Lower leg skin (tissue), 4 donors: ENCODE data around the gene UACA. TPM values are rescaled to one million over a fixed set of nuclear protein-coding genes. Genes with fewer than 3 reads are reported as not detected.

ENCODE experiments used
- DNase-seq, 2 donors: peaks; one replicate each; pipeline ENCODE4 v3.0.0-alpha.2; 2019; ENCODE audit warnings: low spot score in 2 of 2
- H3K4me3 ChIP-seq: fragments of 200-600 bp; sonication (generic); 2 replicates; pipeline ENCODE4 v1.5.1; 2017; ENCODE audit warnings: mild to moderate bottlenecking, low read depth; ENCODE audit not compliant: poor library complexity, severe bottlenecking
- CTCF ChIP-seq, 3 donors: fragments of 450-650 bp; IDR thresholded peaks; one replicate each; pipeline ENCODE4 v1.5.1; 2016; ENCODE audit warnings: antibody characterized with exemption in 3 of 3, mild to moderate bottlenecking in 3 of 3, moderate library complexity in 2 of 3
- POLR2A ChIP-seq, 2 donors: fragments of 450-650 bp; IDR thresholded peaks; one replicate each; pipeline ENCODE4 v1.6.1; 2016 to 2017; ENCODE audit warnings: antibody characterized with exemption in 2 of 2, mild to moderate bottlenecking in 1 of 2, moderate library complexity in 1 of 2
- WGBS, 2 donors: methylation state at CpG; one replicate each; pipeline ENCODE4 v1.1.5; 2018; 5-methylcytosine and 5-hydroxymethylcytosine counted together
- intact Hi-C: fragments of 100-400 bp; cut with DNase I; formaldehyde crosslinking; loops from one replicate; pipeline ENCODE4 v1.15.0; 2023; ENCODE audit warnings: low total_unique reads
- total RNA-seq, 4 donors: library from RNA; depleted of rRNA; stranded (reverse); fragments of >200 nt; gene quantifications; one replicate each; pipeline ENCODE4 v1.1.0, GENCODE V29; 2016

UACA gene
- total RNA-seq, 4 donors from 2014 or later = 37.8 to 47.3 (median 42.1) TPM

- H3K4me3 ChIP-seq = no peak overlapping the region
- intact Hi-C loops = no loop called here
- DNase-seq = no peak
- TF ChIP-seq CTCF (IDR thresholded peaks at IDR 0.05) = no peak
- TF ChIP-seq POLR2A (IDR thresholded peaks at IDR 0.05) = no peak
- WGBS, 2 donors = 64 to 71% methylated on average over 12 of the region's 12 CpGs
Observed at GRCh38 chr15:70633103-70633831, 130.1 kb downstream of the UACA start.

- 86 to 90% methylated on average over 5 of the region's 5 CpGs for WGBS, 2 donors
- intact Hi-C loops = no loop called here
- no peak for DNase-seq
- H3K4me3 ChIP-seq = no peak overlapping the region
- TF ChIP-seq CTCF (IDR thresholded peaks at IDR 0.05) (no peak), POLR2A (IDR thresholded peaks at IDR 0.05) (no peak)
Observed at GRCh38 chr15:70632491-70633102, 130.8 kb downstream of the UACA start.

- H3K4me3 ChIP-seq = no peak overlapping the region
- DNase-seq = no peak
- WGBS, 2 donors = 70 to 87% methylated on average over 4 of the region's 4 CpGs
- intact Hi-C loops = no loop called here
- TF ChIP-seq POLR2A (IDR thresholded peaks at IDR 0.05) = no peak
- no peak for TF ChIP-seq CTCF (IDR thresholded peaks at IDR 0.05)
Observed at GRCh38 chr15:70632079-70632478, 131.3 kb downstream of the UACA start.

GRCh38 chr15:70629735-70630273 is 133.6 kb downstream of the UACA start:
- intact Hi-C loops = no loop called here
- TF ChIP-seq CTCF (IDR thresholded peaks at IDR 0.05) (no peak), POLR2A (IDR thresholded peaks at IDR 0.05) (no peak)
- H3K4me3 ChIP-seq = no peak overlapping the region
- no peak for DNase-seq
- 90 to 91% methylated on average over 11 of the region's 11 CpGs for WGBS, 2 donors

- WGBS, 2 donors = 84 to 85% methylated on average over 8 of the region's 8 CpGs
- intact Hi-C loops = no loop called here
- DNase-seq = no peak
- TF ChIP-seq POLR2A (IDR thresholded peaks at IDR 0.05) = no peak
- TF ChIP-seq CTCF (IDR thresholded peaks at IDR 0.05) = no peak
- H3K4me3 ChIP-seq = no peak overlapping the region
Observed at GRCh38 chr15:70628549-70628896, 134.8 kb downstream of the UACA start.
